ENCODE data around the gene EVC2.

DNA sequence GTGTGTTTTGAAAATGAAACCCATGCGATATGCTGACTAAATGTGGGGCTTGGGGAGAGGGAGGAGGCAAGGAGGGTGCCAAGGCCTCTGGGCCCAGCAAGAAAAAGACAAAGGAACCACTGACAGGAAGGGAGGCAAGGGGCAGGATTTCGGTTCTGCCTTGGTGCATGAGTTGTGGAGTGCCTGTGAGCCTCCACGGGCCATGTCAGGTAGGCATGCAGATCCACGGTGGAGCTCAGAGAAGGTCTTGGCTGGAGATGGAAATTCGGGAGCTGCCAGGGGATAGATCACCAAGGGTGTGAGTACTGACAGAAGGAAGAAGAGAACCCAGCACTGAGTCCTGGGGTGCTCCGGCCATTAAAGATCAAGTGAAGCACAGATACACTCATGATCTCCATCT is 4.1 kb downstream of the EVC2 start:
- TF ChIP-seq, protein P1, sequence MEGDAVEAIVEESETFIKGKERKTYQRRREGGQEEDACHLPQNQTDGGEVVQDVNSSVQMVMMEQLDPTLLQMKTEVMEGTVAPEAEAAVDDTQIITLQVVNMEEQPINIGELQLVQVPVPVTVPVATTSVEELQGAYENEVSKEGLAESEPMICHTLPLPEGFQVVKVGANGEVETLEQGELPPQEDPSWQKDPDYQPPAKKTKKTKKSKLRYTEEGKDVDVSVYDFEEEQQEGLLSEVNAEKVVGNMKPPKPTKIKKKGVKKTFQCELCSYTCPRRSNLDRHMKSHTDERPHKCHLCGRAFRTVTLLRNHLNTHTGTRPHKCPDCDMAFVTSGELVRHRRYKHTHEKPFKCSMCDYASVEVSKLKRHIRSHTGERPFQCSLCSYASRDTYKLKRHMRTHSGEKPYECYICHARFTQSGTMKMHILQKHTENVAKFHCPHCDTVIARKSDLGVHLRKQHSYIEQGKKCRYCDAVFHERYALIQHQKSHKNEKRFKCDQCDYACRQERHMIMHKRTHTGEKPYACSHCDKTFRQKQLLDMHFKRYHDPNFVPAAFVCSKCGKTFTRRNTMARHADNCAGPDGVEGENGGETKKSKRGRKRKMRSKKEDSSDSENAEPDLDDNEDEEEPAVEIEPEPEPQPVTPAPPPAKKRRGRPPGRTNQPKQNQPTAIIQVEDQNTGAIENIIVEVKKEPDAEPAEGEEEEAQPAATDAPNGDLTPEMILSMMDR (IDR thresholded peaks at IDR 0.05), result no peak
- no peak for TF ChIP-seq ZFX (IDR thresholded peaks at IDR 0.05; ENCODE audit: borderline replicate concordance)

All from 22Rv1 (cell line).